Left colon (tissue), 2 donors: ENCODE measurements around the gene NDUFS7. TPM values are rescaled to one million over a fixed set of nuclear protein-coding genes. Genes with fewer than 3 reads are reported as not detected.
A peak's percentile ranks its signal among the peaks of the same experiment; 100 is the strongest.
"Not testable (repeated sequence)": the region's sequence is repeated elsewhere in the genome, so short reads cannot be mapped to it uniquely, and the experiment has no call there.

Experiments used
- ATAC-seq: fragments of 200-7000 bp; cut with Tn5 transposase; one replicate; pipeline ENCODE4 v1.9.1; 2020; ENCODE audit warnings: mild to moderate bottlenecking, moderate library complexity
- DNase-seq, 2 donors: peaks; one replicate each; pipeline ENCODE4 v3.0.0-alpha.2; 2020
- intact Hi-C, 2 donors: fragments of 100-400 bp; cut with DNase I in 1 of 2; cut with micrococcal nuclease in 1 of 2; formaldehyde crosslinking; loops; one replicate each; pipeline versions ENCODE4 v1.11.2 to v1.14.0; 2022; cut with DNase I, micrococcal nuclease
- total RNA-seq, 2 donors: library from RNA; stranded (reverse); fragmentation: NEBNext Ultra II Directional; extraction: Animal tissue kit (Norgen Biotek cat#: 25700); gene quantifications; one replicate each; pipeline ENCODE4 v1.2.1, GENCODE V29; 2021
- donor health status: DM: no; HTN: no; CAD: no.
- donor health status: DM: yes; HTN: yes; CAD: no.

The NDUFS7 gene
- total RNA-seq, 2 donors from 2014 or later = 141 to 178 TPM

- intact Hi-C loops = no loop called here
- DNase-seq (peak; percentile 93 to 97), ATAC-seq (peak; percentile 88)
These were observed 54.6 kb downstream of the NDUFS7 start, which contains the start of gene RPS15 for GRCh38 chr19:1438035-1438932. Gene RPS15, plus strand, starts transcription at chr19:1438396. Its CDS starts 30 bp downstream, at chr19:1438426.

- no peak for ATAC-seq
- intact Hi-C loops = no loop called here
- no peak for DNase-seq
These were observed 55.2 kb downstream of the NDUFS7 start for GRCh38 chr19:1438933-1439354.

DNA sequence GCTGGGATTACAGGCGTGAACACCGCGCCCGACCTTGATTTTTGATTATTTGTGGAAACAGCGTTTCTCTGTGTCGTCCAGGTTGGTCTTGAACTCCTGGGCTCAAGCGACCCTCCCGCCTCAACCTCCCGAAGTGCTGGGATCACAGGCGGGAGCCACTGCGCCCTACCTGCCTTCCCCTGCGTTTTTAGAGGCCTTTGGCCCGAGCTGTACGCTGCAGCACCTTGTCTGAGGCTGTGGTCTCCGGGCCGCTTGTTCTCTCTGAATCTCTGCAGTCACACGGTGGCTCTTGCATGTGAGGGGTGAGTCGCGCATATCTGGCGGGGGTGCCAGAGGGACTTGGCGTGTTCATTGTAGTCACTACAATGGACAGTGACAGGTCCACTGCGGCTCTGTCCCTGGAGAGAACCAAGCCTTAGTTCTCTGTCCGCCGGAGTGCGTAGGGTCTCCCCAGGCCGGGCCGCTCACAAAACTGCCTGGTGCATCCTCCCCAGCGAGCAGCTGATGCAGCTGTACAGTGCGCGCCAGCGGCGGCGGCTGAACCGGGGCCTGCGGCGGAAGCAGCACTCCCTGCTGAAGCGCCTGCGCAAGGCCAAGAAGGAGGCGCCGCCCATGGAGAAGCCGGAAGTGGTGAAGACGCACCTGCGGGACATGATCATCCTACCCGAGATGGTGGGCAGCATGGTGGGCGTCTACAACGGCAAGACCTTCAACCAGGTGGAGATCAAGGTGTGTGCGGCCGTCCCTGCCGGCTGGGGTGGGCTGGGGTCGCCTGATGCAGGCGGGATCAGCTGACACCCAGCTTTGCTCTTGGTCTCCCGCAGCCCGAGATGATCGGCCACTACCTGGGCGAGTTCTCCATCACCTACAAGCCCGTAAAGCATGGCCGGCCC, 56.1 kb downstream of the NDUFS7 start:
- intact Hi-C loops, ATAC-seq, DNase-seq: not testable (repeated sequence)

DNA sequence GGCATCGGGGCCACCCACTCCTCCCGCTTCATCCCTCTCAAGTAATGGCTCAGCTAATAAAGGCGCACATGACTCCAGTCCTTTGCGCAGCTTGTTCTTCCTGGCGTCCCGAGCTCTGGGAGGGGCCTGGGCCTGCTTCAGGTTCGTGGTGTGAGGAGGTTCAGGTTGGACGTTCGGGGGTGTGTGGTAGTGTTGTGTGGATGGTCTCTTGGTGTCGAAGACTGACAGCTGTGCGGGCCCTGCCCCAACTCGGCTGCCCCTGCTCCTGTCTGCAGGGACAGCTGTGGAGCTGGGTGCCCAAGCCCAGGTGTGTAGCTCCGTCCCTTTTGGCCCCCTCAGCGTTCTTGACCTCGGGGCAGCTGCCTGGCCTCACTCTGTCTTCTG, 56.7 kb downstream of the NDUFS7 start:
- DNase-seq = no peak

GRCh38 chr19:1441022-1441426, 57.3 kb downstream of the NDUFS7 start:
- no peak for DNase-seq
- intact Hi-C loops = no loop called here
- no peak for ATAC-seq

More for the DNA sequence above, 56.7 kb downstream of the NDUFS7 start:
- no peak for ATAC-seq
- intact Hi-C loops = no loop called here

DNA sequence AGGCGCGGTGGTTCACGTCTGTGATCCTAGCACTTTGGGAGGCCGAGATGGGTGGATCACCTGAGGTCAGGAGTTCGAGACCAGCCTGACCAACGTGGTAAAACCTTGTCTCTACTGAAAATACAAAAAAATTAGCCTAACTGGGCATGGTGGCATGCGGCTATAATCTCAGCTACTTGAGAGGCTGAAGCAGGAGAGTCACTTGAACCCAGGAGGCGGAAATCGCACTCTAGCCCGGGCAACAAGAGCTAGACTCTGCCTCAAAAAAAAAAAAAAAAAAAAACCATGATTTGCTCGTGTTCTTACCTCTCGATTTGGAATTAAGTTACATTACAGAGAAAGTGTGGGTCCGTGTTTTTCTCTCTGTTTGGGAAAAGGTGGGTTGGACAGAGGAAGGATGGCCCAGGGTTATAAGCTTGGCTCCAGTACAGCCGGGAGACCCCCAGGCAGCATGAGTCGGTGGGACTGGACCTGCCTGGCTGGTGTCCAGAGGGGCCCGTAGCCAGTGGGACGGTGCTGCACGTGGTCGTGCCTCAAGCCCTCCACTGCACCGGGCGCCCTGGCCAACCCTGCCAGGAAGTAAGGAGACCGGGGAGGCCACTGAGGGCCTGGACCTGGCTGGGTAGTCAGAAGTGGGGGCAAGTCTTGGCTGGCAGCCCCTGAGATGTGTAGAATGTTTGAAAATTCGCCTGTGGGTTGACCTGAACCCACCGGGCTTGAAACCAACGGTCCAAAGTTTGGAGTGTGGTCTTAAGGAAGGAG, 58.2 kb downstream of the NDUFS7 start:
- no peak for ATAC-seq
- no peak for DNase-seq
- intact Hi-C loops = no loop called here

Other genes with a start within 250 kb of the NDUFS7 start
- gene SBNO2, start 209.6 kb upstream of the NDUFS7 start, total RNA-seq = 10 to 100 TPM; 58.6 to 71.9 TPM
- 10 to 100 TPM; 71.8 to 91.8 TPM for gene STK11, start 178.1 kb upstream of the NDUFS7 start, total RNA-seq
- under 1 TPM; 0.21 to 0.50 TPM for gene CBARP, start 145.9 kb upstream of the NDUFS7 start, total RNA-seq
- 100 to 1,000 TPM; 341 to 530 TPM for gene ATP5F1D, start 142.2 kb upstream of the NDUFS7 start, total RNA-seq
- 100 to 1,000 TPM; 202 to 276 TPM for gene MIDN, start 135.3 kb upstream of the NDUFS7 start, total RNA-seq
- gene CIRBP, start 114.6 kb upstream of the NDUFS7 start, total RNA-seq = 100 to 1,000 TPM; 220 to 267 TPM
- 10 to 100 TPM; 43.7 to 48.9 TPM for gene FAM174C, start 108.4 kb upstream of the NDUFS7 start, total RNA-seq
- 10 to 100 TPM; 83.8 to 85.4 TPM for gene EFNA2, start 98.0 kb upstream of the NDUFS7 start, total RNA-seq
- gene GAMT, start 17.6 kb downstream of the NDUFS7 start, total RNA-seq = 1 to 10 TPM; 2.3 to 2.5 TPM
- gene DAZAP1, start 23.7 kb downstream of the NDUFS7 start, total RNA-seq = 100 to 1,000 TPM in 1 of 2 donors, 10 to 100 TPM in 1; 82.1 to 106 TPM
- gene RPS15, start 54.5 kb downstream of the NDUFS7 start, total RNA-seq = 100 to 1,000 TPM; 908 to 922 TPM
- under 1 TPM; 0.18 to 0.56 TPM for gene APC2, start 66.2 kb downstream of the NDUFS7 start, total RNA-seq
- 10 to 100 TPM; 34.2 to 35.7 TPM for gene C19orf25, start 95.3 kb downstream of the NDUFS7 start, total RNA-seq
- gene PCSK4, start 106.4 kb downstream of the NDUFS7 start, total RNA-seq = 1 to 10 TPM; 3.2 to 4.6 TPM
- gene REEP6, start 107.3 kb downstream of the NDUFS7 start, total RNA-seq = 1 to 10 TPM; 3.5 to 4.1 TPM
- 1 to 10 TPM; 2.0 to 5.4 TPM for gene ADAMTSL5, start 129.1 kb downstream of the NDUFS7 start, total RNA-seq
- not detected for gene PLK5, start 140.2 kb downstream of the NDUFS7 start, total RNA-seq
- 10 to 100 TPM; 22.3 to 24.8 TPM for gene MEX3D, start 184.4 kb downstream of the NDUFS7 start, total RNA-seq
- 10 to 100 TPM; 47.7 to 57.5 TPM for gene MBD3, start 209.0 kb downstream of the NDUFS7 start, total RNA-seq
- 100 to 1,000 TPM; 337 to 359 TPM for gene UQCR11, start 221.6 kb downstream of the NDUFS7 start, total RNA-seq